ENCODE measurements around the gene IGSF9. TPM values are rescaled to one million over a fixed set of nuclear protein-coding genes. Genes with fewer than 3 reads are reported as not detected.

Gene IGSF9
- total RNA-seq, 1 experiment from 2014 or later = not detected

- DNase-seq = no peak
Measured at GRCh38 chr1:159880430-159880829, 65.0 kb downstream of the IGSF9 start.

GRCh38 chr1:159879977-159880376, 65.4 kb downstream of the IGSF9 start:
- Histone ChIP-seq H3K36me3 (no peaks in the 10 kb centered on the region; the same call in 1 of the 2 replicates), H3K27me3 (no peaks in the 10 kb centered on the region), H3K9me3 (no peaks in the 10 kb centered on the region), H3K4me3 (no peak overlapping the region)
- DNase-seq = no peak

More at GRCh38 chr1:159880430-159880829, 65.0 kb downstream of the IGSF9 start:
- H3K27me3 ChIP-seq = no peaks in the 10 kb centered on the region
- H3K36me3 ChIP-seq = no peaks in the 10 kb centered on the region; the same call in 1 of the 2 replicates
- H3K9me3 ChIP-seq = no peaks in the 10 kb centered on the region
- no peak overlapping the region for H3K4me3 ChIP-seq

- Histone ChIP-seq H3K36me3 (no peaks in the 10 kb centered on the region; the same call in 1 of the 2 replicates), H3K9me3 (no peaks in the 10 kb centered on the region)
Measured at GRCh38 chr1:159879136-159879535, 66.3 kb downstream of the IGSF9 start.

GRCh38 chr1:159877695-159878444, 67.5 kb downstream of the IGSF9 start:
- Histone ChIP-seq H3K27me3 (no peaks in the 10 kb centered on the region), H3K36me3 (no peaks in the 10 kb centered on the region; the same call in 1 of the 2 replicates), H3K4me3 (no peak overlapping the region), H3K9me3 (no peaks in the 10 kb centered on the region)
- no peak for DNase-seq

More at GRCh38 chr1:159879136-159879535, 66.3 kb downstream of the IGSF9 start:
- no peak for DNase-seq
- Histone ChIP-seq H3K4me3 (no peak overlapping the region), H3K27me3 (no peaks in the 10 kb centered on the region)

Other genes starting within 250 kb of the IGSF9 start
- not detected in 2 replicates for gene CRP, start 231.0 kb downstream of the IGSF9 start, total RNA-seq (2014; rRNA removed; shearing (Covaris generic); ENCODE audit: low replicate concordance)
- 9.2 and 17.1 TPM in 2 replicates for gene DUSP23, start 164.7 kb downstream of the IGSF9 start, total RNA-seq (2014; rRNA removed; shearing (Covaris generic); ENCODE audit: low replicate concordance)
- gene FCRL6, start 143.3 kb downstream of the IGSF9 start, total RNA-seq (2014; rRNA removed; shearing (Covaris generic); ENCODE audit: low replicate concordance) = not detected in 2 replicates
- gene SLAMF8, start 118.7 kb downstream of the IGSF9 start, total RNA-seq (2014; rRNA removed; shearing (Covaris generic); ENCODE audit: low replicate concordance) = not detected in 2 replicates
- not detected in 2 replicates for gene VSIG8, start 83.0 kb downstream of the IGSF9 start, total RNA-seq (2014; rRNA removed; shearing (Covaris generic); ENCODE audit: low replicate concordance)
- 0.10 and 0.39 TPM in 2 replicates for gene CFAP45, start 45.4 kb downstream of the IGSF9 start, total RNA-seq (2014; rRNA removed; shearing (Covaris generic); ENCODE audit: low replicate concordance)
- 651 and 1,079 TPM in 2 replicates for gene TAGLN2, start 20.1 kb downstream of the IGSF9 start, total RNA-seq (2014; rRNA removed; shearing (Covaris generic); ENCODE audit: low replicate concordance)
- gene SLAMF9, start 8.6 kb upstream of the IGSF9 start, total RNA-seq (2014; rRNA removed; shearing (Covaris generic); ENCODE audit: low replicate concordance) = not detected in 2 replicates
- 4.1 and 4.6 TPM in 2 replicates for gene PIGM, start 86.4 kb upstream of the IGSF9 start, total RNA-seq (2014; rRNA removed; shearing (Covaris generic); ENCODE audit: low replicate concordance)
- not detected in 2 replicates for gene KCNJ10, start 124.5 kb upstream of the IGSF9 start, total RNA-seq (2014; rRNA removed; shearing (Covaris generic); ENCODE audit: low replicate concordance)
- not detected in 2 replicates for gene KCNJ9, start 135.9 kb upstream of the IGSF9 start, total RNA-seq (2014; rRNA removed; shearing (Covaris generic); ENCODE audit: low replicate concordance)
- gene IGSF8, start 153.0 kb upstream of the IGSF9 start, total RNA-seq (2014; rRNA removed; shearing (Covaris generic); ENCODE audit: low replicate concordance) = 18.0 and 20.2 TPM in 2 replicates
- not detected in 2 replicates for gene ATP1A2, start 170.1 kb upstream of the IGSF9 start, total RNA-seq (2014; rRNA removed; shearing (Covaris generic); ENCODE audit: low replicate concordance)
- gene ATP1A4, start 206.0 kb upstream of the IGSF9 start, total RNA-seq (2014; rRNA removed; shearing (Covaris generic); ENCODE audit: low replicate concordance) = not detected in 2 replicates
- not detected in 2 replicates for gene CASQ1, start 245.0 kb upstream of the IGSF9 start, total RNA-seq (2014; rRNA removed; shearing (Covaris generic); ENCODE audit: low replicate concordance)